GM18519 (cell line): ENCODE measurements around the gene M1AP.

Source experiments
- ATAC-seq: cut with Tn5 transposase; IDR thresholded peaks from one replicate; pipeline ENCODE4 v1.9.1; 2021; ENCODE audit warnings: mild to moderate bottlenecking, moderate library complexity; ENCODE audit not compliant: unreplicated experiment, low FRiP score

The M1AP gene

DNA sequence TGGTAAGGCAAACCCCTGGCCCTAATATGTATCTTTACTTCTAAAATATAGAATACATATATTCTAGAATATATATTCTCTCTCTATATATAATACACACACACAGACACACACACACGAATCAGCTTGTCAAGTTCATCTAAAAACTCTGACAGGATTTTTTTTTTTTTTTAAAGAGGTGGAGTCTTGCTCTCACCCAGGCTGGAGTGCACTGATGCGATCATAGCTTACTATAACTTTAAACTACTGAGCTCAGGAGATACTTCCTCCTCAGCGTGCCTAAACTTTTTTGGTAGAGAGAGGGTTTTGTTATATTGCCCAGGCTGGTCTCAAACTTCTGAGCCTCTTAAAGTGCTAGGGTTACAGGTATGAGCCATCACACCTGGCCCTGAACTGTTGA lies 48.5 kb downstream of the M1AP start:
- ATAC-seq = no peak

DNA sequence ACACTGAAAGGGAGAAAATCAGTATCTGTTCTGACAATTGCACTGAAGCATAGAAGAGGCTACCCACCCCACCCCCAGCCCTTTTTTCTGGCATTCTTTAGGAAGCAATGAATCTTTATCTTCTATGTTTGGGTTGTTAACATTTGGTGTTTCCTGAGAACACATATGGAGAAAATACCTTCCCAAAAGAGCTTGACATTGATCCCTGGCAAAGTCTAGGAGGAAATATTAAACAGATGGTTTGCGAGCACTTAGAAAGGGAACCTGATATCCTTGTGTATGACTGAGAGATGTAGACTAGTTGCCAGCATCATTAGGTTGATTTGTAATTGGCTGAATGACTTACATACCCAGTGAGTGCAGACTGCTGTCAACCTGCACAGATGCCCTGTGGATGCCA lies 50.7 kb downstream of the M1AP start:
- ATAC-seq = no peak

DNA sequence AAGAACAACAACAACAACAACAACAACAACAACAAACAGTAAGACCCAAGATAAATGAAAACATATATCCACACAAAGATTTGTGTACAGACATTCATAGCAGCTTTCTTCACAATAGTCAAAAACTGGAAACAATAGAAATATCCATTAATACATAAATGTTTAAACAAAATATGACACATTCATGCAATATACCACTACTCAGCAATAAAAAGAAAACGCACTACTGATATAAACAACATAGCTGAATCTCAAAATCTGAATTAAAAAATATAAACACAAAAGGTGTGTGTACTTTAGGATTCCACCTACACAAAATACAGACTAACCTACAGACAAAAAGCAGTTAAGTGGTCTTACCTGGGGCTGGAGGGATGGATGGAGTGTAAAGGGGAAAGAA lies 51.5 kb downstream of the M1AP start:
- no peak for ATAC-seq

DNA sequence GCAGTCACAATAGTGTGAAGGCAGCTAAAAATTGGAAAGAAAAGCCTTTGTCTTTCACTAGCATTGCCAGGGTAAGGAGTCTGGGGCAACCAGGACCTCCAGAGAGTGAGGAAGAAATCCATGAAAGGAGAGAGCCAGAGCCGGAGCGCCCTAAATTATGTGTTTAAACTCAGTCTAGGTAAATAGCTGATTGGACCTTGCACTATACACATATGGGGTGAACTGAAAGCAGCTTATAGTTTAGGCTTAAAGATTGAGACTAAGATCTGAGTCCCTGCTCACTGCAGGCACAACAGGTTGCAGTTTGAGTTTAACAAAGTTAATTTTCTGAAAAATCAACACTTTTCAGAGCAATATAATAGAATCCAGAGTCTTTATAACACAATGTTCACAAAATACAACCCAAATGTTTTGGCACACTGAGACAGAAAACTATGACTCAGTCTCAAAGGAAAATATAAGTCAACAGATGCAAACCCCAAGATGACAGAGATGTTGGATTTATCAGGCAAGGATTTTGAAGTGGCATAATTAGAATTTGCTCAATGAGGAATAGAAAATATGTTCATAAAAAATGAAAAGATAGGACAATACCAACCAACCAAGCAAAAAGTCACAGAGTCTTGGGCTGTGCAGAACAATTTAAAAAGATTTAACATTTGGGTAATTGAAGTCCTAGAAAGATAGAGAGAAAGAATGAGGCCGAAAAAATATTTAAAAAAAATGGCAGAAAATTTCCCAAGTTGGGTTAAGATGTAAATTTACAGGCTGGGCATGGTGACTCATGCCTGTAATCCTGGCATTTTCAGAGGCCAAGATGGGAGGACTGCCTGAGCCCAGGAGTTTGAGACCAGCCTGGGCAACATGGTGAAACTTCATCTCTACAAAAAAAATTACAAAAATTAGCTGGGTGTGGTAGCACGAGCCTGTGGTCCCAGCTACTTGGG lies 54.0 kb downstream of the M1AP start:
- ATAC-seq = no peak

DNA sequence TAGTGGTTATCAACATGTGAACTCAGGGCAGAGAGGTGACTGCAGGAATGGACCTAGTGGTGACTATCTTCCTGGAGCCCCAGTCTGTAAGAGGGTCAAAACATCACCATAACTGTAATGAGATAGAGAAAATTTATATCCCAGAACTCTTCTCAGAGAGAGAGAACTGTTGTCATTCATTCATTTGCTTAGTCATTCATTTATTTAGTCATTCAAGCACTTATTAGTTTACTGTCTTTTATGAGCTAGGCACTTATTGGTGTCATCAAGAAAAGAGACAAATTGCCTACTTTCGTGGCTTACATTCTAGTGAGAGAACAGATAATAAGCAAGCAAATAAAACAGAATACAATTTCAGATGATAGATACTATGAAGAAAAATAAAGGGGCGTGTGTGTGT lies 59.5 kb downstream of the M1AP start:
- no peak for ATAC-seq

DNA sequence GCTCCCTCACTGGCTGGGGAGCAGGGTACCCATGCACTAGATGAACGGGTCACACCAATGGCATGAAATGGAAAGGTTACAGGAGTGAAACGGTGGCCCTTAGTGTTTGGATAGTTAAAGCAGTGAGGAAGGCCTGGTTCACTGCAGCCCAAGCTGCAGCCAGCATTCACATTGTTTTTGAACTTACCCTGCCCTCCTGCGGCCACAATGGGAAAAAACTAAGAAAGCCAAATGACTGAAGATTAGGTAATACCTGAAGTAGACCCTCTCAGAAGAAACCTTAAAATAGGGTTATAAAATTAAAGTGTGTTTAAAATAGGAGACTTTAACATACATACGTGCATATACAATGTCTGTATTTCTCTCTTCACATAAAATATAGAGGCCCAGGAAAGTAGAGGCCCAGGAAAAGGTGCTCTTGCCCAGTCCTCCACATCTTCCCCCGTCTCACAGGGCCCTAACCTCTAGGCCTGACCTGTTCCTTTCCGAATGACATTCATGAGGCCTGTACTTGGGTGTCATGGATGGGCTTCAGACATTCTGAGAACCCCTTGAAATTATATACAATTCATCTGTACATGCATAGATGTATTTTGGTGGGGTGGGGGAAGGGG lies 60.4 kb downstream of the M1AP start:
- no peak for ATAC-seq

DNA sequence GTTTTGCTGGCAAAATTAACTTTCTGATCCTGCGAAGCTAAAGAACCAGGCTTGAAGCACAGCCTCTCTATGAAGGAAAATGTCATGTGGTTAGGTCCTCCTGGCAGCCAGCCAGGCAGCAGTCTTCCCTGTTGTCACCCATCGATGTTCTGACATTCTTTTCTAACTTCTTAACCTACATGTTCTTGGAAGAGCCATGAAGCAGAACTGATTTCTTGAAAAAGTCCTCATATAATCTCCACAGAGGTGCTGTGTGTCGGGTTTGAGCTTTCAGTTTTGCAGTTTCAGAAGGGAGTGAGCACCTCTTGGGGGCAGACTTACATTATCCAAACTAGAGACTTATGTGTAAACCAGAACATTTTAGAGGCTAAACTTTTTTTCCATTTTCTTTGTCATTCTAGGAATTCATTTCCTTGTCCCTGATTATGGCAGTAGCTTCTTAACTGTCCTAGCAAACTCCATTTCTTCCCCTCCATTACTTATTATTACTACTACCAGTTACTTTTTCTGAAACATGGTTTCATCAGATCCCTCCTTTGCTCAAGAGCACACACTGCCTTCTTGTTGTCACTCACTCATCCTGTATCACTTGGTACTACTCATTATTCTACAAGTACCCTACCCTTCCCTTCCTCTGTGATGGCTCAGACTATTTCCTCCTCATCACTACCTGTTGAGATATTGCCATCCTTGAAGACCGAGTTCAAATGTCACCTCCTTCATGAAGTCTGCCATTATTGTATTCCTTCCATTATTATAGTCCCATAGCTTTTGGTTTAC lies 62.5 kb downstream of the M1AP start:
- ATAC-seq = no peak

DNA sequence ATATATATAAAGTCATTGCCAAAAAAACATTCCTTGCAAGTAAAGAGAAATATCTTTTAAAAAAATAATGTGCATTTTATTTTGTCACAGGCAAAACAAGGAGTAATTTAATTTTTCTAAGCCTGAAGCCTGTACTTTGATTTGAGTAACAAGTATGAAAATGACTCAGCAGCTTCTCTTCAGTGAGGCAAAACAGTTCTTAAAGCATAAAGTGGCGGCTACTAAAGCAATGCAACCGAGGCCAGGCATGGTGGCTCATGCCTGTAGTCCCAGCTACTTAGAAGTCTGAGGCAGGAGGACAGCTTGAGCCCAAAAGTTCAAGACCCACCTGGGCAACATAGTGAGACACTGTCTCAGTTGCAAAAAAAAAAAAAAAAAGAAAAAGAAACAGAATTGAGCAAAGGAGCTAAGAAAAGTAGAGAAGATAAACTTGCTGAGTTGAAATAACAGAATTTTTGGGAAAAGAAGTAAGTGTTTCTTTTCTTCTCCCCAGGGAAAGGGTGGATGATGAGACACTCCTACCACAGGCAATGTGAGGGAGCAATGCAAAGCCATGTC lies 64.0 kb downstream of the M1AP start:
- ATAC-seq = no peak

DNA sequence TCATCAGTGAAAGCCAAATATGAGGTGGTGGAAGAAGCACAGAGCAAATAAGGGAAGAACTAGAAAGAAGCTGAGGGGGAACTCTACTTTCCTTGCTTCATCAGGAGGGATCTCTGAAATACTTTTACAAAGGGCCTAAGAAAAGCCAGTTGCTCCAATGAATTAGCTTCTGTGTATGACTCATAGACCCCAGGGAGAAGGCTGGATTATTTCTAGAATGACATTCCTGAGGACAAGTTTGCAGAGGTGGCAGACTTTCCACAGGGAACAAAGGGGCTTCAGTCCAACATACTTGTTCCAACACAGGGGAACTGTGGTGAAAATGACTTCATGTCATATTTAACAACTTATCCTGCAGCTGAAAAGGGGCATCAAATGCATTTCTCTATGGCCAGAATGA lies 64.6 kb downstream of the M1AP start:
- ATAC-seq = no peak

DNA sequence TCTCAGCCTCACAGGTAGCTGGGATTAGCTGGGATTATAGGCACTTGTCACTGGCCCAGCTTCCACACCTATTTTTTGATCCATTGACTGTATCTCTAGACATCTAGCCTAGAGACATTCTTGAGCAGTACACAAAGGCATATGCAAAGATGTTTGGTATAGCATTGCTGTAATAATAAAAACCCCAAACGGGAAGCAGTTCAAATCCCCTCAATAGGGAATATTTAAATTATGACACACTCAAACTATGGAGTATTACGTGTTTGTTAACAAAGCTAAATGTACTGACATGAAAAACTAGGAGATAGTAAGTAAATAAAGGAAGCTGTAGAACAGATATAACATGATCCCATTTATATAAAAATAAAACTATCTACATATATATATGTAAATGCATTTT lies 65.9 kb downstream of the M1AP start:
- no peak for ATAC-seq

DNA sequence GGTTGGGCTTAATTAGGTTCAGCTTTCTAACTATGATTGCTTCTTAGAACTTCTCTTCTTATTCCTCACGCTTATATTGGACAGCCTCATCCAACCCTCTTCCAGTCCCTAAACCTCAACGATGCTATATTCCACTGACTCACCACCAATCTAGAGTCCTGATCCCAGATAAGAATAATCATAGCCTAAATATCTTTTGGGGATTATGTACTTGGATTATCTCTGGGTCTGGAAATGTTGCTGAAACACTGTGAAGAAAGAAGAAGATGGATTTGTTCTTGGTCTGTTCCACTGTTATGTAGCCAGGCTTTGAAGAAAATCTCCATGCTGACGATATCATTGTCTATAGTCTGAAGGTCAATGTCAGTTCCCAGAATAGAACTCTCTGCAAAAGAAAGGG lies 66.7 kb downstream of the M1AP start:
- no peak for ATAC-seq

DNA sequence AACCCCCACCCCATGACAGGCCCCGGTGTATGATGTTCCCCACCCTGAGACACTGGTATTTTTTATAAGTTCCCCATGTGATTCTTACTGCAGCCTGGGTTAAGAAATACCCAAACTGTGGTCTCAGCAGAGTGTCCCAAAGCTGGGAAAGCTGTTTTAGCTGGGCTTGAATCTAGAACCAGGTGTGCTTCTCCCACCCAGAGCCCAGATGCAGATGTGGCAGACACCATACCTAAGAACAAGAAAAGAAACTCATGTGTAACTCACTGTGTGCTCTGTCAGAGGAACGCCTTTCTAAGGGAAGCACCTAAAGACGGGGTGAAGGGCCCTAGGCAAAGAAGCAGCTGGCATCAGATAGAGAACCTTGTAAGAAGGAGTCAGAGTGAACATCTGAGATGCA lies 69.7 kb downstream of the M1AP start:
- ATAC-seq = no peak

DNA sequence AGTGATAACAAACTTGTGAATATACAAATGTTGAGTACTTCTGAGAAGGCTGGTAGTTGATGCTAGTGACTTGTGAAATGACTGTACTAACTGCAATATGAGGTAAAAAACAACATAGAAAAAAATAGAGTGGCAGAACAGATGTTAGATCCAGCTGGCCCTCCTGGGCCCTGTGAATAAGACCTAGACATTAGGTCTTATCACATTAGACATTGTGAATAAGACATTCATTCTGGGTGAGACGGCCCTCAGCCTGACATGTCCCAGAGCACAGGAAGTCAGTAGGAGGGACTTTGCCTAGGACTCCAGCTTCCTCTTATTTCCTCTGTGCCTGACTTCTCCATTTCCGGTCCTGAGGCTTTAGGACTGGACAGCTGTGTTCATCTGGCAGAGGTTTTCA lies 70.7 kb downstream of the M1AP start:
- ATAC-seq = no peak

DNA sequence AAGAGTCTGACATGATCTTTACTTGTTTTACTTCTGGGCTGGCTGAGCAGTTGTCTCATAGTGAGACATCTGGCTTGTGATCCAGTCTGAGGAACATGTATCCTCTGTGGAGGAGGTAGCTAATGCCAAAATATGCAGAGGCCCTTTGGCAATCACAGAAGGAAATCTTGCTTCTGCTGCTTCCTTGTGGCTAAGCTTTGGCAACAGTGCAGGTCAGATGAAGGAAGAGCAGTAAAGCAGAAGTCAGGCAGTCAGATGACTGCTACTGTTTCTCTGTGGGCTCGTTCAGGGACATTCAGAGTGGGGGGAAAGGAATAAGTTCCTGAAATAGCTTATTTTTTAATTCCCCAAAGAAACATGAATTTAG lies 71.3 kb downstream of the M1AP start:
- no peak for ATAC-seq

DNA sequence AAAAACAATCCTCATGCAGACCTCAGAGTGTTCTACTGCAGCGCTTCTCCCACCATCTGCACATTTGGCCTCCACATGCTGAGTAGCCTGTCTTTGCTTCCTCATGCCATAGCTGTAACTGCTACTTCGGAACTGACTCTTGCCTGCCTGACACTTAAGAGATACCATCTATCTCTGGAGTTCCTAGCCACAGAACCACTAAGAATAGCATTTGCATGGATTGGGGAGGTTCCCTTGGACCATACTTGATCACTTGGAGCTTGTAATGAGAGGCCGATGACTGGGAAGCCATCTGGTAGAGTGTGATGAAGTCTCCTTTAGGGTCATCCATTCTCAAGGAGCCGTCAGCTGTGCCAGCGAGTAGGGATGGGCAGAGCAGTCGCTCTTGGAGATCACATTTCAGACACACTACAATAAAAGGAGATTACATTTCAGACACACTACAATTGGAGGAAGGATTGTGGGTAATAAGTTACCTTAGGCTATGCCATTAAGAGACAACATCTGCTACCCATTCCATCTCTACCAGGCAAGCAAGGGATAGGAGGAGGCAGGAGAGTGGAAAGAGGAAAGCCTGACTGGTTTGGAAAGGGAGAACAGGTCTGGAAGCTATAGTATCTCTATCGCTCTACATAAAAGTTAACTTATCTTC lies 71.8 kb downstream of the M1AP start:
- ATAC-seq = no peak

DNA sequence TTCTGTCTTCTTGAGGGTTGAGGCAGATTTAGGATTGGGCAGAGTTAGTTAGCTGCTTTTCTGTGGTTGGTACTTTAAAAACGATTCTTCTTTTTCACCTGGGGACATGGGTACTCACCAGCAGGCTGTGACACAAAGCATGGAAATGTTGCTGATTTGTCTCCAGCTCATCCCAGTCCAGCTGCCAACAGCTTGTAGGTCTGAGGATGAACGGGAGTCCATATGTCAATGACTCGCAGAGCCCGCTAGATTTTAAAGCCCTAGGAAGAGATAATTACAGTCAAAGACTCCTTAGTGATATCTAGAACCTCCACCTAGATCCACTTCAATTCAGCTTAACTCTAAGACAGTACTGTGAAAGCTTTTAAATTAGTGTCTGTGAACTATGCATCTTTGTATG lies 72.8 kb downstream of the M1AP start:
- no peak for ATAC-seq

DNA sequence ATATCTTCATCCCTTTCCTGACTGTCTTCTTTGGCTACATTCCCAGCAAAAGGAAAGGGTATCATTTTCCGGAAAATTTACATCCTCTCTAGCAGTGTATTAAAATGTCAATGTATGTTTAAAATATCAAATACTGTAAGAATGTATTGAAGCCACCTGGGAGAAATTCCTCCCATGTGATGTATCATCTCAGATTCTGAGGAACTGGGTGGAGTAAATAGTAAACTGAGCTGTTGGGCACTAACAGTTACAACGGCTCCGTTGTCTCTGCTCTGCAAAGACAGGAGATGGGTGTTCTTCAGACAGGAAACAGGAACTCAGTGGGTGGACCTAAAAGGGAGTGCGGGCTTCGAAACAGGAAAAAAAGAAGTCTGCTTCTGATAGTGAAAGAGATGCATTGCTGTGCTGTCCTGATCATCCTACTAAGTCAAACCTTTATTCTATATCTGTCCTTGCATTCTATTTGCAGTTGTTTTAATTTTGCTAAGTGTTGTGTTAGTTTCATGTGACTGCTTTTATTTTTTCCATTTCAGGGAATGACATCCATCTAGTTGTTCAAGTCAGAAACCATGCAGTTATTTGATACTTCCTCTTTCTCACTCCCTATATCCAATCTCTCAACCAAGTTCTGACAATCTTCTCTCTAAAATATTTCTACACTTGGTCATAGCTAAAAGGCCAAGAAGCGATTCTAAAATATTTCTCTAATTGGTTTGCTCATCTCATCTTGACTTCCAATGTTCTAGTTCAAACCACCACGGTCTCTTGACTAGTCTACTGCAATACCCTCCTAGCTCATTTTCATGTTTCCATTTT lies 74.2 kb downstream of the M1AP start:
- ATAC-seq = no peak

DNA sequence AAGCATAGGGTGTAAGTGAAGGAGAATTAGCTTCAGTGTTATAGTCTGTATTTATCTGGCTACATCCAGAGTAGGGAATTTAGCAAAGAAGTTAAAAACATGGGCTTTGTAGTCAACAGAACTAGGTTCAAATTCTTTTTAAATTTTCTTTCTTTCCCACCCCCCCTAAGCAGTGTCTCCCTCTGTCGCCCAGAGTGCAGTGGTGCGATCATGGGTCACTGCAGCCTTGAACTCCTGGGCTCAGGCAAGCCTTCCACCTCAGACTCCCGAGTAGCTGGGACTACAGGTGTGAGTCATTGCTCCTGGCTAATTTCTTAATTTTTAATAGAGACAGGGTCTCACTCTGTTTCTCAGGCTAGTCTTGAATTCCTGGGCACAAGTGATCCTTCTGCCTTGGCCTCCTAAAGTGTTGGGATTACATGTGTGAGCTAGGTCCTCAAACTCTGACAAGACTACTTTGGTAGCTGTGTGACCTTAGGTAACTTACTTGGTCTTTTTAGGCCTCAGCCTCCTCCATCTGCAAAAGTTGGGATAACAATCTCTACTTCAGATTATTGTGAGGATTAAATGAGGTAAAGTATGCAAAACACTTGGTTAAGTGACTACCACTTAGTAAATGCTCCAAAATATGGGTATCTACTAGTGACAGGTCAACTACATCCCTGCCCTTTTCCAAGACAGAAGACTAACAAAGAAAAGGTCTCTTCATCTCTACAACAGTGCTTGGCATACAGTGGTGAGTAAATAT lies 75.8 kb downstream of the M1AP start:
- ATAC-seq = no peak

DNA sequence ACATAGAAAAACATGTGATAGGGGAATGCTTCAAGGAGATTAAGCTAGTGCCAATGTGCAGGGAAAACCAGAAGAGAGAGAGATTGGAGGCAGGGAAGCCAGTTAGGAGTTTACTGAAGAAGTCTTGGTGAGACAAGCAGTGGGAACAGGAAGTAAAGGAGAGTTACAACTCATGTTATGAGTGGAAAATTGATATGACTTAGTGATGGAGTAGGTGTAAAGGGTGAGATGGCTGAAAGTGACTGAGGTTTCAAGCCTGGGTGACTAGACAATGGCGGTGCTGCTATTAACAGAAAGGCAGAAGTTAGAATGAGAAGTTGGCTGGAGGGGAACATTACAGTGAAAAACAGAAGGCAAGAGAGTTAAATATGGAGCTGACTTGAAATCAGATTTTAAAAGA lies 77.1 kb downstream of the M1AP start:
- peak; percentile 46 for ATAC-seq
